DND-41 (cell line): ENCODE measurements around the gene PAK1IP1.
"Not testable (repeated sequence)": the region's sequence is repeated elsewhere in the genome, so short reads cannot be mapped to it uniquely, and the experiment has no call there.

Experiments
- ATAC-seq: fragments of 200-7000 bp; cut with Tn5 transposase; 3 replicates; pipeline ENCODE4 v1.9.1; 2021; ENCODE audit warnings: low read depth; ENCODE audit not compliant: insufficient read depth
- DNase-seq: peaks from one replicate; pipeline ENCODE4 v3.0.0-alpha.2; 2020
- H2AFZ ChIP-seq: 2 replicates; pipeline ENCODE4 v1.6.0; 2012; ENCODE audit warnings: low read depth, low read length
- H3K27ac ChIP-seq: 2 replicates; pipeline ENCODE4 v1.5.1; 2012; ENCODE audit warnings: low read length, inconsistent platforms
- H3K27me3 ChIP-seq: fragments of 200-600 bp; sonication (generic); 2 replicates; pipeline ENCODE4 v1.6.0; 2012; ENCODE audit warnings: low read length, mild to moderate bottlenecking, inconsistent platforms; ENCODE audit not compliant: insufficient read depth, poor library complexity
- H3K36me3 ChIP-seq: 2 replicates; pipeline ENCODE4 v1.5.1; 2012; ENCODE audit warnings: low read length, inconsistent platforms; ENCODE audit not compliant: insufficient read depth
- H3K4me1 ChIP-seq: 2 replicates; pipeline ENCODE4 v1.5.1; 2012; ENCODE audit warnings: mild to moderate bottlenecking, low read length; ENCODE audit not compliant: insufficient read depth
- H3K4me2 ChIP-seq: 2 replicates; pipeline ENCODE4 v1.6.0; 2012; ENCODE audit warnings: mild to moderate bottlenecking, moderate library complexity, low read length, inconsistent platforms; ENCODE audit not compliant: insufficient read depth
- H3K4me3 ChIP-seq, 2 experiments: fragments of 200-600 bp in 1 of 2; shearing (Covaris generic) in 1 of 2; 2 replicates each; pipeline ENCODE4 v1.5.1; 2012 to 2016; ENCODE audit warnings: inconsistent platforms in 2 of 2, low read length in 2 of 2, mild to moderate bottlenecking in 2 of 2, low read depth in 1 of 2, moderate library complexity in 1 of 2
- H3K79me2 ChIP-seq: 2 replicates; pipeline ENCODE4 v1.6.0; 2012; ENCODE audit warnings: low read length, inconsistent platforms; ENCODE audit not compliant: insufficient read depth
- H3K9ac ChIP-seq: 2 replicates; pipeline ENCODE4 v1.6.0; 2012; ENCODE audit warnings: low read depth, mild to moderate bottlenecking, inconsistent platforms, low read length, moderate library complexity
- H3K9me3 ChIP-seq: 2 replicates; pipeline ENCODE4 v1.5.1; 2012; ENCODE audit warnings: low read length, moderate library complexity, mild to moderate bottlenecking, inconsistent platforms; ENCODE audit not compliant: insufficient read depth, severe bottlenecking
- H4K20me1 ChIP-seq: 2 replicates; pipeline ENCODE4 v1.6.0; 2012; ENCODE audit warnings: low read length; ENCODE audit not compliant: insufficient read depth
- CTCF ChIP-seq: IDR thresholded peaks from 2 replicates; pipeline ENCODE4 v1.5.1; 2012; ENCODE audit warnings: borderline replicate concordance, low read length, moderate library complexity, mild to moderate bottlenecking; ENCODE audit not compliant: poor library complexity, severe bottlenecking; ENCODE audit errors: extremely low read depth
- EZH2 ChIP-seq: IDR thresholded peaks from 3 replicates; pipeline ENCODE4 v1.6.1; 2012; ENCODE audit warnings: borderline replicate concordance, low read depth, mild to moderate bottlenecking, moderate library complexity, low read length, inconsistent platforms; ENCODE audit not compliant: severe bottlenecking

PAK1IP1 gene

GRCh38 chr6:10659699-10660348, 34.9 kb upstream of the PAK1IP1 start:
- H3K27me3 ChIP-seq: peaks cover 3% of the 10 kb centered on the region
- no peak overlapping the region for H3K27ac ChIP-seq
- no peak overlapping the region for H3K4me2 ChIP-seq
- ATAC-seq (no peak), DNase-seq (no peak)
- no peaks in the 10 kb centered on the region for H3K36me3 ChIP-seq
- no peaks in the 10 kb centered on the region for H3K9me3 ChIP-seq
- no peak overlapping the region for H3K4me3 ChIP-seq
- H3K79me2 ChIP-seq: no peaks in the 10 kb centered on the region
- no peak overlapping the region for H3K9ac ChIP-seq
- H2AFZ ChIP-seq: no peak overlapping the region
- no peaks in the 10 kb centered on the region for H4K20me1 ChIP-seq
- 0 out of 2 replicates have a peak, but pooled peaks cover 3% of the 10 kb centered on the region for H3K4me1 ChIP-seq
- TF ChIP-seq CTCF (no peak), EZH2 (no peak)

GRCh38 chr6:10660431-10661191, 34.2 kb upstream of the PAK1IP1 start:
- not testable (repeated sequence) for H4K20me1 ChIP-seq, H3K9ac ChIP-seq, H2AFZ ChIP-seq, ATAC-seq, H3K9me3 ChIP-seq, H3K27ac ChIP-seq, H3K79me2 ChIP-seq, DNase-seq, H3K4me3 ChIP-seq, H3K27me3 ChIP-seq, H3K36me3 ChIP-seq, H3K4me1 ChIP-seq, H3K4me2 ChIP-seq

GRCh38 chr6:10662207-10662606, 32.6 kb upstream of the PAK1IP1 start:
- Histone ChIP-seq H3K79me2 (no peaks in the 10 kb centered on the region), H3K9me3 (no peaks in the 10 kb centered on the region), H3K9ac (no peak overlapping the region), H3K36me3 (no peaks in the 10 kb centered on the region), H3K4me3 (no peak overlapping the region), H3K27me3 (no peaks in the 10 kb centered on the region), H3K27ac (no peak overlapping the region), H2AFZ (no peak overlapping the region), H3K4me2 (no peak overlapping the region), H4K20me1 (no peaks in the 10 kb centered on the region), H3K4me1 (no peaks in the 10 kb centered on the region)
- DNase-seq: no peak
- ATAC-seq: no peak
- TF ChIP-seq EZH2: no peak
- no peak for TF ChIP-seq CTCF

- H3K9ac ChIP-seq: no peak overlapping the region
- no peak overlapping the region for H2AFZ ChIP-seq
- ATAC-seq (no peak), DNase-seq (no peak)
- no peaks in the 10 kb centered on the region for H3K79me2 ChIP-seq
- no peaks in the 10 kb centered on the region for H3K36me3 ChIP-seq
- no peak overlapping the region for H3K4me3 ChIP-seq
- H3K27me3 ChIP-seq: no peaks in the 10 kb centered on the region
- no peaks in the 10 kb centered on the region for H4K20me1 ChIP-seq
- no peaks in the 10 kb centered on the region for H3K9me3 ChIP-seq
- H3K27ac ChIP-seq: no peak overlapping the region
- no peak overlapping the region for H3K4me2 ChIP-seq
- no peaks in the 10 kb centered on the region for H3K4me1 ChIP-seq
- TF ChIP-seq CTCF (no peak), EZH2 (no peak)
Observed at GRCh38 chr6:10662742-10663141, 32.0 kb upstream of the PAK1IP1 start.

GRCh38 chr6:10665595-10665994, 29.2 kb upstream of the PAK1IP1 start:
- not testable (repeated sequence) for H3K27ac ChIP-seq, H3K36me3 ChIP-seq, H2AFZ ChIP-seq, H3K79me2 ChIP-seq, H4K20me1 ChIP-seq, ATAC-seq, H3K9ac ChIP-seq, H3K4me1 ChIP-seq, DNase-seq, H3K4me3 ChIP-seq, H3K27me3 ChIP-seq, H3K4me2 ChIP-seq, H3K9me3 ChIP-seq
